ENCODE measurements around the gene WNT5B.

WNT5B gene

GRCh38 chr12:1591034-1591433 lies 38.0 kb upstream of the WNT5B start:
- no peak for TF ChIP-seq CTCF (IDR thresholded peaks at IDR 0.05; ENCODE audit: low read depth, low read length)
- no peaks in the 10 kb centered on the region for H3K27me3 ChIP-seq (ENCODE audit: insufficient read depth, low read depth, severe bottlenecking)
- peaks cover 9% of the 10 kb centered on the region for H3K36me3 ChIP-seq
- no peaks in the 10 kb centered on the region for H3K9me3 ChIP-seq (ENCODE audit: severe bottlenecking)
- no peak for DNase-seq
- no peak overlapping the region for H3K4me3 ChIP-seq (ENCODE audit: low read depth, low read length)
- H3K27ac ChIP-seq, result no peak overlapping the region

- H3K27me3 ChIP-seq (ENCODE audit: insufficient read depth, low read depth, severe bottlenecking), result no peaks in the 10 kb centered on the region
Measured at GRCh38 chr12:1591543-1591942, 37.5 kb upstream of the WNT5B start.

GRCh38 chr12:1592444-1593173 lies 36.4 kb upstream of the WNT5B start:
- peak; percentile 23 for DNase-seq

More at GRCh38 chr12:1591543-1591942, 37.5 kb upstream of the WNT5B start:
- Histone ChIP-seq H3K36me3 (peaks cover 9% of the 10 kb centered on the region), H3K27ac (no peak overlapping the region), H3K9me3 (ENCODE audit: severe bottlenecking) (no peaks in the 10 kb centered on the region), H3K4me3 (ENCODE audit: low read depth, low read length) (no peak overlapping the region)
- no peak for DNase-seq
- TF ChIP-seq CTCF (IDR thresholded peaks at IDR 0.05; ENCODE audit: low read depth, low read length), result no peak

GRCh38 chr12:1593174-1594005 lies 35.6 kb upstream of the WNT5B start:
- Histone ChIP-seq H3K36me3 (peaks cover 9% of the 10 kb centered on the region), H3K4me3 (ENCODE audit: low read depth, low read length) (peak overlapping the region; percentile 55), H3K27ac (no peak overlapping the region), H3K9me3 (ENCODE audit: severe bottlenecking) (no peaks in the 10 kb centered on the region), H3K27me3 (ENCODE audit: insufficient read depth, low read depth, severe bottlenecking) (no peaks in the 10 kb centered on the region)
- peak; percentile 38 for DNase-seq
- TF ChIP-seq CTCF (IDR thresholded peaks at IDR 0.05; ENCODE audit: low read depth, low read length), result no peak

More at GRCh38 chr12:1592444-1593173, 36.4 kb upstream of the WNT5B start:
- H3K27ac ChIP-seq, result no peak overlapping the region
- TF ChIP-seq CTCF (IDR thresholded peaks at IDR 0.05; ENCODE audit: low read depth, low read length), result no peak
- H3K4me3 ChIP-seq (ENCODE audit: low read depth, low read length), result no peak overlapping the region
- H3K27me3 ChIP-seq (ENCODE audit: insufficient read depth, low read depth, severe bottlenecking), result no peaks in the 10 kb centered on the region
- H3K36me3 ChIP-seq, result peaks cover 9% of the 10 kb centered on the region
- no peaks in the 10 kb centered on the region for H3K9me3 ChIP-seq (ENCODE audit: severe bottlenecking)

GRCh38 chr12:1594006-1594260 lies 35.1 kb upstream of the WNT5B start:
- peak; percentile 53 for DNase-seq
- Histone ChIP-seq H3K36me3 (peaks cover 9% of the 10 kb centered on the region), H3K9me3 (ENCODE audit: severe bottlenecking) (no peaks in the 10 kb centered on the region), H3K27me3 (ENCODE audit: insufficient read depth, low read depth, severe bottlenecking) (no peaks in the 10 kb centered on the region), H3K4me3 (ENCODE audit: low read depth, low read length) (peak overlapping the region; percentile 55), H3K27ac (no peak overlapping the region)
- TF ChIP-seq CTCF (IDR thresholded peaks at IDR 0.05; ENCODE audit: low read depth, low read length), result no peak

All from WERI-Rb-1 (cell line).